DOHH2 (cell line): ENCODE results near the gene LMBR1L.
A peak's percentile ranks its signal among the peaks of the same experiment; 100 is the strongest.
"Not testable (repeated sequence)": the region's sequence is repeated elsewhere in the genome, so short reads cannot be mapped to it uniquely, and the experiment has no call there.

Experiments used
- H3F3A ChIP-seq: fragments of 200-600 bp; sonication (generic), shearing (Covaris generic); 2 replicates; pipeline ENCODE4 v1.6.0; 2016; ENCODE audit warnings: antibody characterized with exemption, mild to moderate bottlenecking; ENCODE audit not compliant: control insufficient read depth, insufficient read depth
- H3K27ac ChIP-seq: fragments of 200-600 bp; sonication (generic); 2 replicates; pipeline ENCODE4 v1.5.1; 2014; ENCODE audit warnings: low read depth, mild to moderate bottlenecking, low read length, moderate library complexity
- H3K27me3 ChIP-seq: fragments of 200-600 bp; sonication (generic); 2 replicates; pipeline ENCODE4 v1.6.1; 2014; ENCODE audit warnings: mild to moderate bottlenecking, low read length, mixed read lengths; ENCODE audit not compliant: control insufficient read depth
- H3K36me3 ChIP-seq: fragments of 200-600 bp; sonication (generic); 2 replicates; pipeline ENCODE4 v1.6.1; 2014; ENCODE audit warnings: mild to moderate bottlenecking, low read length, moderate library complexity, mixed read lengths; ENCODE audit not compliant: control insufficient read depth
- H3K4me1 ChIP-seq: fragments of 200-600 bp; sonication (generic); 2 replicates; pipeline ENCODE4 v1.6.1; 2014; ENCODE audit warnings: mild to moderate bottlenecking, low read length, mixed read lengths; ENCODE audit not compliant: control insufficient read depth
- H3K4me2 ChIP-seq: fragments of 200-600 bp; sonication (generic); 2 replicates; pipeline ENCODE4 v1.6.0; 2014; ENCODE audit warnings: mild to moderate bottlenecking, low read length, moderate library complexity
- H3K4me3 ChIP-seq: fragments of 200-600 bp; sonication (generic); 2 replicates; pipeline ENCODE4 v1.5.1; 2014; ENCODE audit warnings: mild to moderate bottlenecking, low read length, mixed read lengths
- H3K79me2 ChIP-seq: fragments of 200-600 bp; sonication (generic); 2 replicates; pipeline ENCODE4 v1.6.1; 2014; ENCODE audit warnings: mild to moderate bottlenecking, low read length, mixed read lengths; ENCODE audit not compliant: control insufficient read depth
- H3K9me2 ChIP-seq: fragments of 200-600 bp; sonication (generic); replicated peaks from 2 replicates; pipeline ENCODE4 v1.6.1; 2014; ENCODE audit warnings: mild to moderate bottlenecking, low read length, mixed read lengths; ENCODE audit not compliant: control insufficient read depth
- H3K9me3 ChIP-seq: fragments of 200-600 bp; sonication (generic); 2 replicates; pipeline ENCODE4 v1.6.1; 2014; ENCODE audit warnings: antibody characterized with exemption, low read length, mixed read lengths; ENCODE audit not compliant: control insufficient read depth, insufficient read depth
- H4K20me1 ChIP-seq: fragments of 200-600 bp; sonication (generic); 2 replicates; pipeline ENCODE4 v1.6.0; 2014; ENCODE audit warnings: low read depth, mild to moderate bottlenecking, antibody characterized with exemption, low read length, moderate library complexity; ENCODE audit not compliant: control insufficient read depth, insufficient read depth
- CTCF ChIP-seq: fragments of 200-600 bp; sonication (generic); IDR thresholded peaks from one replicate; pipeline ENCODE4 v1.5.1; 2014; ENCODE audit warnings: antibody characterized with exemption, mild to moderate bottlenecking, low read depth, low read length; ENCODE audit not compliant: poor library complexity, severe bottlenecking
- EZH2phosphoT487 ChIP-seq: fragments of 200-600 bp; sonication (generic); IDR thresholded peaks from 2 replicates; pipeline ENCODE4 v1.6.1; 2017; ENCODE audit warnings: borderline replicate concordance, mild to moderate bottlenecking, antibody characterized with exemption, low read length, moderate library complexity, mixed read lengths

LMBR1L gene

GRCh38 chr12:49130151-49131050, 19.8 kb upstream of the LMBR1L start:
- Histone ChIP-seq H3K4me2 (peak overlapping the region; percentile 94), H3K9me3 (no peaks in the 10 kb centered on the region), H3K27me3 (peaks cover 2% of the 10 kb centered on the region; the same call in 1 of the 2 replicates), H3K79me2 (peaks cover 55% of the 10 kb centered on the region), H3K4me1 (peaks cover 37% of the 10 kb centered on the region), H3K9me2 (no peaks in the 10 kb centered on the region), H3K36me3 (peaks cover 42% of the 10 kb centered on the region), H3K27ac (peak overlapping the region; percentile 100), H3F3A (peaks cover 67% of the 10 kb centered on the region), H3K4me3 (peak overlapping the region; percentile 99), H4K20me1 (peaks cover 14% of the 10 kb centered on the region)
- peak; percentile 98 for TF ChIP-seq CTCF
- TF ChIP-seq EZH2phosphoT487 = no peak

GRCh38 chr12:49129332-49130150, 18.9 kb upstream of the LMBR1L start:
- Histone ChIP-seq H3K27ac (peak overlapping the region; percentile 100), H3K4me3 (peak overlapping the region; percentile 99), H3K4me2 (peak overlapping the region; percentile 94), H3K79me2 (peaks cover 50% of the 10 kb centered on the region), H3K4me1 (peaks cover 33% of the 10 kb centered on the region), H3K36me3 (peaks cover 42% of the 10 kb centered on the region), H3K9me3 (no peaks in the 10 kb centered on the region), H3F3A (peaks cover 68% of the 10 kb centered on the region), H3K27me3 (peaks cover 2% of the 10 kb centered on the region; the same call in 1 of the 2 replicates), H3K9me2 (no peaks in the 10 kb centered on the region), H4K20me1 (peaks cover 14% of the 10 kb centered on the region)
- TF ChIP-seq EZH2phosphoT487 = no peak
- no peak for TF ChIP-seq CTCF

GRCh38 chr12:49127971-49128370, 17.3 kb upstream of the LMBR1L start:
- Histone ChIP-seq H3F3A (peaks cover 62% of the 10 kb centered on the region), H3K36me3 (peaks cover 41% of the 10 kb centered on the region), H4K20me1 (peaks cover 14% of the 10 kb centered on the region), H3K79me2 (peaks cover 37% of the 10 kb centered on the region), H3K4me1 (peaks cover 21% of the 10 kb centered on the region)
- not testable (repeated sequence) for H3K27ac ChIP-seq, H3K4me2 ChIP-seq, H3K9me2 ChIP-seq, H3K4me3 ChIP-seq, H3K9me3 ChIP-seq, H3K27me3 ChIP-seq
